ACC112 (cell line): ENCODE measurements around the gene ANO1.
A peak's percentile ranks its signal among the peaks of the same experiment; 100 is the strongest.

Experiments used
- H2AFZ ChIP-seq: fragments of 200-600 bp; sonication (generic); one replicate; pipeline ENCODE4 v1.6.0; 2017; ENCODE audit warnings: antibody characterized with exemption, low read length; ENCODE audit not compliant: unreplicated experiment
- H3K27ac ChIP-seq: fragments of 200-600 bp; sonication (generic); 2 replicates; pipeline ENCODE4 v1.5.1; 2014; ENCODE audit warnings: low read depth, mild to moderate bottlenecking, antibody characterized with exemption, low read length, moderate library complexity
- H3K27me3 ChIP-seq: fragments of 200-600 bp; sonication (generic); 2 replicates; pipeline ENCODE4 v1.6.1; 2014; ENCODE audit warnings: mild to moderate bottlenecking, antibody characterized with exemption, low read length, moderate library complexity, mixed read lengths; ENCODE audit not compliant: insufficient read depth
- H3K36me3 ChIP-seq: fragments of 200-600 bp; sonication (generic); 2 replicates; pipeline ENCODE4 v1.6.1; 2016; ENCODE audit warnings: mild to moderate bottlenecking, antibody characterized with exemption, low read length, moderate library complexity, mixed read lengths; ENCODE audit not compliant: insufficient read depth
- H3K4me1 ChIP-seq: fragments of 200-600 bp; sonication (generic); one replicate; pipeline ENCODE4 v1.6.1; 2016; ENCODE audit warnings: low read length, mixed read lengths; ENCODE audit not compliant: insufficient read depth, unreplicated experiment, control insufficient read depth
- H3K4me3 ChIP-seq: fragments of 200-600 bp; sonication (generic); 2 replicates; pipeline ENCODE4 v1.5.1; 2014; ENCODE audit warnings: mild to moderate bottlenecking, low read depth, low read length
- H3K79me2 ChIP-seq: fragments of 200-600 bp; sonication (generic); one replicate; pipeline ENCODE4 v1.6.0; 2016; ENCODE audit warnings: low read length; ENCODE audit not compliant: control insufficient read depth, unreplicated experiment, insufficient read depth

The ANO1 gene

DNA sequence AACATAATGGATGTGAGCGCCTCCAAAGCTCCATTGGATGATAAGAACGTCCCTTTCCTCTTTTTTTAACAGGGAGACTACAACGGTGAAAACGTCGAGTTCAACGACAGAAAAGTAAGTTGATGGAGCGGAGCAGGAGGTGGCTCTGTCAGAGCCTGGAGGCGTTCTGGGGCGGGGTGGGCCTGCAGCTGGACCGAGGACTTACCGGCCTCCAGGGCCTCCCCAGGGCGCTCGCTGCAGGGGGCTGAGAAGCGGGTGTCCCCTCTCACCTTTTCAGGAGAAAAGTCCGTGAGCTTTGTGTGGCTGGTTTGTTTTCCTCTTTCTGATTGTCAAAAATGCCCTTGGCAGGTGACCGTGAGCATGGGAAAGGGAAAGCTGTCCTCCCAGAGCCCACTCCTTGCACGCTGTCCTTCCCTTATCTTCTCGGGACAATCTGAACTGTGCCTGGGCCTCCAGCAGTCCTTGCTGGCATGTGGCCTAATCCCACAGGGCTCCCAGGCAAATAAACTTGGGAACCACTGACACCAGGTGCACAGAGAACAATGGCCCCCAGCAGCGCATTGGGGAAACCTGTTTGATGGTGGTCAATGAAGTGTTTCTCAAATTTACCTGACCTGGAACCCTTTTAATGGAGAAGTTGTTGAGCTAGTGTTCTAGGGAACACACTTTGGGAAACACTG, 38.4 kb downstream of the ANO1 start:
- Histone ChIP-seq H3K4me1 (peaks cover 5% of the 10 kb centered on the region), H3K4me3 (no peak overlapping the region), H3K27ac (no peak overlapping the region), H3K36me3 (no peaks in the 10 kb centered on the region), H3K79me2 (no peaks in the 10 kb centered on the region), H3K27me3 (0 out of 2 replicates have a peak, but pooled peaks cover 3% of the 10 kb centered on the region), H2AFZ (no peak overlapping the region)

DNA sequence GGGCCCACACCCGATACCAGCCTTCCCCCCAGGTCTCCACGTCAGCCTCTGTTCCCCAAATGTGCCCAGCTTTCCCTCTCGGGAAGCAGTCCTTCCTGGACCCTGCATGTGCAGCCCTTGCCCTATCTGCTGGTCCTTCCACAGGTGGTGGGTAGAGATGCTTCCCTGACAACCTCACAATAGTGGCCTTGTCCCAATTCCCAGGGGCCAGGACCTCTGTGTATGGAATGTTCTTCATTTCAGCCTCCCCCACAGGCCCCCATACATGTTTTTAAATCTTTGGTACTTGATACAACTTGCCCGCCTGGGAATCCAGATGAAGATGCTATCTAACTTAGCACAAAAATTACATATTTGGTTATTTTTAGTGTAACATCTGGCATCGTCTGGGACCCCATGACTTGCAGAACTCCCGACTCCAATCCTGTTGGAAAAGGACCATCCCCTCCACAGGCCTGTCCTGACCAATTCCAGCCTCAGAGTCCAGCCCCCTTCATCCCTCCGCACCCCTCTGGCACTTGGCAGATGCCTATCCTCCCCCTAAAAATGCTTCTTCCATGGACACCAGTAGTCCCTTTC, 39.5 kb downstream of the ANO1 start:
- Histone ChIP-seq H2AFZ (no peak overlapping the region), H3K4me1 (no peaks in the 10 kb centered on the region), H3K27ac (no peak overlapping the region), H3K79me2 (no peaks in the 10 kb centered on the region), H3K36me3 (no peaks in the 10 kb centered on the region), H3K4me3 (no peak overlapping the region), H3K27me3 (0 out of 2 replicates have a peak, but pooled peaks cover 3% of the 10 kb centered on the region)

DNA sequence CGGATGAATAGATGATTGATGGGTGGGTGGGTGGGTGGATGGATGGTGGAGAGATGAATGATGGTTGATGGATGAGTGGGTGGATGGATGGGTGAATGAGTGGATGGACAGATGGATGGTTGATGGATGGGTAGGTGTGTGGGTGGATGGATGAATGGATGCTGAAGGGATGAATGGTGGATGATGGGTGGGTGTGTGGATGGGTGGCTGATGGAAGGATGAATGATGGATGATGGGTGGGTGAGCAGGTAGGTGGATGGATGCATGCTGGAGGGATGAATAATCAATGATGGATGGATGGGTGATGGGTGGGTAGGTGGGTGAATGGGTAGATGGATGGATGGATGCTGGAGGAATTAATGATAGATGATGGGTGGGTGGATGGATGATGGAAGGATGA, 40.5 kb downstream of the ANO1 start:
- Histone ChIP-seq H3K4me1 (no peaks in the 10 kb centered on the region), H3K27me3 (0 out of 2 replicates have a peak, but pooled peaks cover 3% of the 10 kb centered on the region), H2AFZ (no peak overlapping the region), H3K4me3 (no peak overlapping the region), H3K27ac (no peak overlapping the region), H3K36me3 (no peaks in the 10 kb centered on the region), H3K79me2 (no peaks in the 10 kb centered on the region)

DNA sequence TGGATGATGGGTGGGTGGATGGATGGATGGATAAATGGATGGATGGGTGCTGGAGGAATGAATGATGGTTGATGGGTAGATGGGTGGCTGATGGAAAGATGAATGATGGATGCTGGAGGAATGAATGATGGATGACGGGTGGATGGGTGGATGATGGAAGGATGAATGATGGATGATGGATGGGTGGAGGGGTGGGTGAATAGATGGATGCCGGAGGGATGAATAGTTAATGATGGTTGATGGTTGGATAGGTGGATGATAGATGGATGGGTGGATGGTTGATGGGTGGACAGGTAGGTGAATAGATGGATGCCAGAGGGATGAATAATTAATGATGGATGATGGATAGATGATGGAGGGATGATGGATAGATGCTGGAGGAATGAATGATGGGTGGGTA, 41.4 kb downstream of the ANO1 start:
- Histone ChIP-seq H3K27ac (no peak overlapping the region), H3K79me2 (no peaks in the 10 kb centered on the region), H3K4me1 (no peaks in the 10 kb centered on the region), H2AFZ (no peak overlapping the region), H3K27me3 (no peaks in the 10 kb centered on the region), H3K4me3 (no peak overlapping the region), H3K36me3 (no peaks in the 10 kb centered on the region)

DNA sequence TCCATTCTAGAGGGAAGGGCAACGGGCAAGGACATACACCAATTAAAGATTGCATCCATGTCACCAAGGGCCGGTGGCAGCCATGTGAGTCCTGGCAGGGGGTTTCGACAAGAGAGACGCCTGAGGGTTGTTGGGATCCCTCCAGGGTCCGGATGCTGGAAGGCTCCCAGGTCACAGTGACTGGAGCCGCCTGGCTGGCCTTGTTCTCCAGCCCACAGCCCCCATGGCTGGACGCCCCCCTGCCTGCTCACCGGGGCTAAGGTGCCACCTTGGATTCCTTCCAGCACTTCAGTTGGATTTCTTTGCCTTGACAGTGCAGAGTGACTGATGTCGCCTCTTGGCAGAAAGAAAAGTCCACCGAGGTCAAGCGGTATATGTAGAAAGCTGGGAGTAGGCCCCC, 42.6 kb downstream of the ANO1 start:
- Histone ChIP-seq H2AFZ (no peak overlapping the region), H3K27ac (no peak overlapping the region), H3K4me1 (no peaks in the 10 kb centered on the region), H3K79me2 (no peaks in the 10 kb centered on the region), H3K27me3 (no peaks in the 10 kb centered on the region), H3K36me3 (no peaks in the 10 kb centered on the region), H3K4me3 (no peak overlapping the region)

DNA sequence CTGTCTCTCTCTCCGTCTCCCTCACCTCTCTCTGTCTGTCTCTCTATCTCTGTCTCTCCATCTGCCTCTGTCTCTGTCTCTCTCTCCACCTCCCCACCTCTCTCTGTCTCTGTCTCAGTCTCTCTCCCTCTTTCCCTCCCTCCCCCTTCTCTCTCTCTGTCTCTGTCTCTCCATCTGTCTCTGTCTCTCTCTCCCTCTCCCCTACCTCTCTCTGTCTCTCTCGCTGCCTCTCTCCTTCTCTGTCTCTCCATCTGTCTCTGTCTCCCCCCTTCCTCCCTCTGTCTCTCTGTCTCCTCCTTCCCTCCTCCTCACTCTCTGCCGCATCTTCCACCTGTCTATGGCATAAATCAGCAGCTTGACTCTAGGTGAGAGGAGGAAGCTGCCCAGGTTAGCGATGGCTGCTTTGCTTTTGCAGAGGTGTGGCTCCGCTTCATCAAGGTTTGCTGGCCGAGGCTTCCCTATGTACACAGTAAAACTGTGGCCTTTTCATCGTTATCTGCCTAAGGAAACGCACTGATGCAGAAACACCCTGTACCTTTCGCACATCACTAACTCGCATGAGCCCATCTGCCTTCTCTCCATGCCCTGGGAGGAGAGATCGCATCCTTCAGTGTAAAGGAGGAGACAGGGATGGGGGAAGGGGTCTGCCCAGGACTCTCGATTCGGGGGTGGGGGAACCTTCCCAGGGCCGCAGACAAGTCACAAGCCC, 44.5 kb downstream of the ANO1 start:
- H3K27ac ChIP-seq: no peak overlapping the region
- no peak overlapping the region for H3K4me3 ChIP-seq
- H3K36me3 ChIP-seq: no peaks in the 10 kb centered on the region
- H3K27me3 ChIP-seq: no peaks in the 10 kb centered on the region
- H3K79me2 ChIP-seq: no peaks in the 10 kb centered on the region
- peaks cover 3% of the 10 kb centered on the region for H3K4me1 ChIP-seq
- H2AFZ ChIP-seq: no peak overlapping the region

DNA sequence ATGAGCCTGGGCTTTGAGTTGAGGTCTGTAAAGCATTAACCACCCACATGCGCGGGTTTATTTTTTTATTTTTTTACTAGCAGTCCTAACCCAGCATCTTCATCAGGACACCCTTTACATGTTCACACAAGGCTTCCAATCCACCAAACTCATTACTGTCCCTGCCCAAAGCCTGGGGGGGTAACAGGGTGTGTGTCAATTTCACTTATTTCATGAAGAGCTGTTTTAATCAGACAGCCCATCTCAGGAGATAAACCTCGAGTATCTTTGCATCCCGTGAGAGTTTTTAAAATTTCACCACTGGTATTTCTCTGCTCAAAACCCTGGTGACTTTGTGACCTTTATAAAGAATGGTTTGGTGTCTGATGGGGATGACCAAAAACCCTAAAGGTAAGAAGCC, 45.6 kb downstream of the ANO1 start:
- peaks cover 14% of the 10 kb centered on the region for H3K4me1 ChIP-seq
- H3K27me3 ChIP-seq: no peaks in the 10 kb centered on the region
- no peaks in the 10 kb centered on the region for H3K36me3 ChIP-seq
- no peak overlapping the region for H3K4me3 ChIP-seq
- H3K79me2 ChIP-seq: no peaks in the 10 kb centered on the region
- no peak overlapping the region for H3K27ac ChIP-seq
- H2AFZ ChIP-seq: no peak overlapping the region

DNA sequence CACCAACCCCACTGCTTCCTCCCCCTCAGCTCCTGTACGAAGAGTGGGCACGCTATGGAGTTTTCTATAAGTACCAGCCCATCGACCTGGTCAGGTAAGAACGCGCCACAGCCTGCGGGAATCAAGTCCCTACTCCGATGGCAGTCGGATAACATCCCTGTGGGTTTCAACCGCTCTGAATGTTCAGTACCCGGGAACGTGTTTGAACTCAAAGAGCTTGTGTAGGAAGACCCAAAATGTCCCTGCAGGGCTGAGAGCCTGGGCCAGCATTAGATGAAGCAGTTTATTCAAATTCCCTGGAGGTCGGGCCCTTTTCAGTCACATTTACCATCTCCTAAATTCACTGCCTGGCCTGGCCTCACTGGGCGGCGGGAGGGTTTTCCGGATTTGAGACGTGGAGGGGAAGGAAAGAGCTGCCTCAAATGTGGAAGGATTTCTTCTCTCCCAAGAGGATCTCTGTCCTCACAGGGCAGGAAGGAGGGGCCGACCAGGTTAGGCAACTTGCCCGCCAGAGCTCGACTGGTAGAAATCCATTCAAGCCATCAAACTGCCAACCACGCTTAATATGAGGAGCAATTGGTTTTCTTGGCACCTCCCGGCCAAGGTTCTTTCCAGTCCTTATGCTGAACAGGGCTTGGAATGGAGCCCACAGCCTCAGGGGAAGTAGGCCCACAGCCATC, 46.3 kb downstream of the ANO1 start:
- Histone ChIP-seq H3K27me3 (no peaks in the 10 kb centered on the region), H3K36me3 (no peaks in the 10 kb centered on the region), H3K4me1 (peaks cover 16% of the 10 kb centered on the region), H3K79me2 (no peaks in the 10 kb centered on the region), H3K4me3 (no peak overlapping the region), H3K27ac (no peak overlapping the region), H2AFZ (no peak overlapping the region)

DNA sequence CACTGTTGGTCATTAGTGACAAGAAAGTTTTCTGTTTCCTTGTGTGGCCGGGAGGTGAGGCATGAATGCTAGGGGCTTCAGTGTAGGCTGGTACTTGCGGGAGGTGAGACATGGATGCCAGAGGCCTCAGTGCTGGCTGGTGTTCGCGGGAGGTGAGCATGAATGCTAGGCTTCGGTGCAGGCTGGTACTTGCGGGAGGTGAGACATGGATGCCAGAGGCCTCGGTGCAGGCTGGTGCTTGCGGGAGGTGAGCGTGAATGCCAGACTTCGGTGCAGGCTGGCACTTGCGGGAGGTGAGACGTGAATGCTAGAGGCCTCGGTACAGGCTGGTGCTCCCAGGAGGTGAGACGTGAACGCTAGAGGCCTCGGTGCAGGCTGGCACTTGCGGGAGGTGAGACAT, 48.4 kb downstream of the ANO1 start:
- Histone ChIP-seq H3K36me3 (no peaks in the 10 kb centered on the region), H3K4me1 (peaks cover 16% of the 10 kb centered on the region), H3K27ac (no peak overlapping the region), H3K4me3 (no peak overlapping the region), H3K27me3 (no peaks in the 10 kb centered on the region), H2AFZ (no peak overlapping the region), H3K79me2 (no peaks in the 10 kb centered on the region)

DNA sequence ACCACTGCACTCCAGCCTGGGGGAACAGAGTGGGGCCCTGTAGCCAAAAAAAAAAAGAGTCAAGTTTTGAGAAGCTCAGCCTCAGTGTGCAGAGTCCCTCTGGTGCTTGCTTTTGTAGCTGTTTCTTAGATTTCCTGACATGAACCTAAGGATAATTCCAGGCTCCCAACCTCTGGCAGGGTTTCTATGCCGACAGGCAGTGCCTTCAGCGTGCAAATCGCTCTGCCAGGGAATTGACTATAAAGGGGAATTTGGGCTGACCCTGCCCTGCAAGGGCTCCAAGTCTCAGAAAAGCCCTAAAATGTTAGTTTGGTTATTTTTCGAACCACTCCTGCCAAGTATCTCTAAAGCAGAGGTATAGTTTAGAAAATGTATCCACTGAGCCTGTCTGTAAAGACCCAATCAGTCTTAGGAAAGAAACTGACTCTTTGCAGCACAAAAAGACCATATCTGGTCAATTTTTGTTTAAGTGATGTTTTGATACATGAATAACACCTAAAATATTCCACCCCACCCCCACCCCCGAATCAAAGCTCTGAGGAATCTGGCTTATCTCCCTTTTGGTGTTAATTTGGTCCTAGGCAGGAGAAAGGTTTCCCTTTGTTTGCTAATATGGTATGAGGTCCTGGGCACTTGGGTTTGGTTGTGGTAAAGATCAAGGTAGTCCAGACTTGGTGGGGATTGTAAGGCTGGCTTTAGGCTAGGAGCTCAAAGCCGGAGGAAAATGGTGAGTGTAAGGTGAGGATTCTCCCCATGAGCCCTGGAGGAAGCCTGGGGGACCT, 49.7 kb downstream of the ANO1 start:
- Histone ChIP-seq H3K4me1 (peaks cover 16% of the 10 kb centered on the region), H3K27ac (no peak overlapping the region), H3K36me3 (no peaks in the 10 kb centered on the region), H3K27me3 (no peaks in the 10 kb centered on the region), H3K4me3 (no peak overlapping the region), H3K79me2 (no peaks in the 10 kb centered on the region), H2AFZ (peak overlapping the region; percentile 87)
